Smooth muscle cell (in vitro differentiated cells): ENCODE measurements around the gene FBLN1. TPM values are rescaled to one million over a fixed set of nuclear protein-coding genes. Genes with fewer than 3 reads are reported as not detected.

Experiments
- DNase-seq: peaks from one replicate; lab custom pipeline; 2025; ENCODE audit not compliant: unreplicated experiment; lab: John Stamatoyannopoulos, UW
- H2AFZ ChIP-seq: fragments of 200-600 bp; sonication (generic); 2 replicates; pipeline ENCODE4 v1.6.0; 2016; ENCODE audit warnings: antibody characterized with exemption, low read depth, mild to moderate bottlenecking
- H3F3A ChIP-seq: fragments of 200-600 bp; sonication (generic); 2 replicates; pipeline ENCODE4 v1.6.0; 2017; ENCODE audit warnings: antibody characterized with exemption, low read depth
- H3K27ac ChIP-seq: fragments of 200-600 bp; sonication (generic); 2 replicates; pipeline ENCODE4 v1.5.1; 2016; ENCODE audit warnings: low read depth, mild to moderate bottlenecking
- H3K27me3 ChIP-seq: fragments of 200-600 bp; sonication (generic); 2 replicates; pipeline ENCODE4 v1.6.1; 2016; ENCODE audit warnings: low read depth, mild to moderate bottlenecking
- H3K36me3 ChIP-seq: fragments of 200-600 bp; sonication (generic); 2 replicates; pipeline ENCODE4 v1.5.1; 2016; ENCODE audit warnings: low read depth
- H3K4me1 ChIP-seq: fragments of 200-600 bp; sonication (generic); 2 replicates; pipeline ENCODE4 v1.5.1; 2016; ENCODE audit warnings: low read depth
- H3K4me2 ChIP-seq: fragments of 200-600 bp; sonication (generic); 2 replicates; pipeline ENCODE4 v1.6.0; 2016; ENCODE audit warnings: mild to moderate bottlenecking
- H3K4me3 ChIP-seq: fragments of 200-600 bp; sonication (generic); 2 replicates; pipeline ENCODE4 v1.5.1; 2016; ENCODE audit warnings: mild to moderate bottlenecking
- H3K79me2 ChIP-seq: fragments of 200-600 bp; sonication (generic); 2 replicates; pipeline ENCODE4 v1.6.0; 2016; ENCODE audit warnings: low read depth, mild to moderate bottlenecking
- H3K9ac ChIP-seq: fragments of 200-600 bp; sonication (generic); 2 replicates; pipeline ENCODE4 v1.6.0; 2016; ENCODE audit warnings: low read depth
- H3K9me3 ChIP-seq: fragments of 200-600 bp; sonication (generic); replicated peaks from 2 replicates; pipeline ENCODE4 v1.5.1; 2016; ENCODE audit warnings: low read depth
- H4K20me1 ChIP-seq: fragments of 200-600 bp; sonication (generic); 2 replicates; pipeline ENCODE4 v1.6.0; 2016; ENCODE audit warnings: low read depth
- CTCF ChIP-seq: fragments of 200-600 bp; sonication (generic); IDR thresholded peaks from 2 replicates; pipeline ENCODE4 v1.5.1; 2017; ENCODE audit warnings: borderline replicate concordance, mild to moderate bottlenecking, antibody characterized with exemption; ENCODE audit not compliant: insufficient read depth, poor library complexity, severe bottlenecking
- WGBS: methylation state at CpG from one replicate; pipeline ENCODE4 v1.1.7; 2016; ENCODE audit warnings: low lambda C conversion rate; 5-methylcytosine and 5-hydroxymethylcytosine counted together
- polyA plus RNA-seq: library from polyadenylated mRNA; unstranded; fragments of >200 nt; fragmentation: Nextera tagmentation; extraction: Ambion mirVana; gene quantifications from 2 replicates; pipeline ENCODE4 v1.2.1, GENCODE V29; 2016
- total RNA-seq: library from RNA; depleted of rRNA; stranded (reverse); fragments of >200 nt; gene quantifications from 2 replicates; pipeline ENCODE4 v1.2.3, GENCODE V29; 2014

Gene FBLN1
- total and polyA plus RNA-seq, 2 experiments from 2014 or later = 90.9 to 296 TPM

- WGBS = 93% methylated on average over 21 of the region's 21 CpGs
- no peaks in the 10 kb centered on the region for H3K9me3 ChIP-seq
- H3K27me3 ChIP-seq = no peaks in the 10 kb centered on the region
- no peaks in the 10 kb centered on the region for H4K20me1 ChIP-seq
- H3K9ac ChIP-seq = no peak overlapping the region
- no peaks in the 10 kb centered on the region for H3K36me3 ChIP-seq
- no peak for DNase-seq
- H3K4me3 ChIP-seq = no peak overlapping the region
- peaks cover 3% of the 10 kb centered on the region for H3K4me1 ChIP-seq
- no peak for TF ChIP-seq CTCF
- no peak overlapping the region for H3K27ac ChIP-seq
- H3F3A ChIP-seq = peaks cover 19% of the 10 kb centered on the region
- no peaks in the 10 kb centered on the region for H3K79me2 ChIP-seq
- H3K4me2 ChIP-seq = no peak overlapping the region
- no peak overlapping the region for H2AFZ ChIP-seq
Measured at GRCh38 chr22:45546333-45547015, 43.8 kb downstream of the FBLN1 start.

GRCh38 chr22:45547016-45547345 lies 44.3 kb downstream of the FBLN1 start:
- Histone ChIP-seq H3K27ac (no peak overlapping the region), H3K4me2 (no peak overlapping the region), H3K27me3 (no peaks in the 10 kb centered on the region), H2AFZ (no peak overlapping the region), H3K79me2 (no peaks in the 10 kb centered on the region), H3K9ac (no peak overlapping the region), H3K4me3 (no peak overlapping the region), H4K20me1 (no peaks in the 10 kb centered on the region), H3K36me3 (no peaks in the 10 kb centered on the region), H3F3A (peaks cover 24% of the 10 kb centered on the region), H3K4me1 (peaks cover 4% of the 10 kb centered on the region), H3K9me3 (no peaks in the 10 kb centered on the region)
- no peak for DNase-seq
- 99% methylated on average over 11 of the region's 11 CpGs for WGBS
- no peak for TF ChIP-seq CTCF

- H3K27ac ChIP-seq = no peak overlapping the region
- no peaks in the 10 kb centered on the region for H3K36me3 ChIP-seq
- DNase-seq = no peak
Measured at GRCh38 chr22:45547731-45548130, 45.0 kb downstream of the FBLN1 start.

More at GRCh38 chr22:45547731-45548130, 45.0 kb downstream of the FBLN1 start:
- H3K4me3 ChIP-seq = no peak overlapping the region
- no peak for TF ChIP-seq CTCF
- H3K79me2 ChIP-seq = no peaks in the 10 kb centered on the region
- no peak overlapping the region for H3K4me2 ChIP-seq
- peaks cover 24% of the 10 kb centered on the region for H3F3A ChIP-seq
- 89% methylated on average over 6 of the region's 6 CpGs for WGBS
- H3K27me3 ChIP-seq = no peaks in the 10 kb centered on the region
- peaks cover 4% of the 10 kb centered on the region for H3K4me1 ChIP-seq
- H3K9ac ChIP-seq = no peak overlapping the region
- H2AFZ ChIP-seq = no peak overlapping the region
- H3K9me3 ChIP-seq = no peaks in the 10 kb centered on the region
- H4K20me1 ChIP-seq = peaks cover under 1% of the 10 kb centered on the region
